Measurements from ENCODE around the gene NCR1. TPM values are rescaled to one million over a fixed set of nuclear protein-coding genes. Genes with fewer than 3 reads are reported as not detected.

The NCR1 gene
- polyA plus RNA-seq, 2 of the 4 experiments (the other 2 are of a cell fraction) = not detected

- Histone ChIP-seq H3K4me3 (no peak within 1 kb of the TSS), H3K27ac (no peak within 1 kb of the TSS), H3K9me3 (peaks cover 5% of the 10 kb centered on the region; the same call in 2 of the 3 replicates), H3K4me2 (no peak within 1 kb of the TSS), H3K4me1 (no peaks in the 10 kb centered on the region)
- 22% methylated on average over 8 of the region's 8 CpGs for WGBS (ENCODE audit: missing lambda C conversion rate)
- ChIA-PET CTCF (interaction anchor here (1.2 to 3.3 kb wide), 2 partner anchors 8 to 15 kb away, joined by 3 to 15 read pairs; no protein-coding TSS in a partner anchor), POLR2A (no interaction called here)
- TF ChIP-seq JUN (IDR thresholded peaks at IDR 0.05) (no peak), GATA3 (IDR thresholded peaks at IDR 0.05; ENCODE audit: borderline replicate concordance) (no peak)
- no peak for ATAC-seq
- DNase-seq (ENCODE audit: low read depth in 1 of 2, low spot score in 1 of 2) = no peak
- FAIRE-seq = no peak
Measured at GRCh38 chr19:54873990-54874389, 32.0 kb upstream of the NCR1 start, which contains the start of gene FCAR. Gene FCAR, plus strand, starts transcription at chr19:54874235. Its CDS starts 55 bp downstream, at chr19:54874290.

GRCh38 chr19:54875506-54875905 is 30.4 kb upstream of the NCR1 start:
- FAIRE-seq (no peak), ATAC-seq (peak in 1 of 2 experiments; percentile 39; a peak in 1 of 6 replicates), DNase-seq (ENCODE audit: low read depth in 1 of 2, low spot score in 1 of 2) (no peak)
- ChIA-PET POLR2A (no interaction called here), CTCF (interaction anchor here (1.2 to 1.5 kb wide), 3 partner anchors 10 to 27 kb away, joined by 3 to 5 read pairs (median 3); no protein-coding TSS in a partner anchor)
- Histone ChIP-seq H3K4me1 (no peaks in the 10 kb centered on the region), H3K9me3 (no peaks in the 10 kb centered on the region; the same call in 2 of the 3 replicates), H3K4me2 (no peak overlapping the region), H3K27ac (no peak overlapping the region), H3K4me3 (no peak overlapping the region)
- WGBS (ENCODE audit: missing lambda C conversion rate) = 17% methylated on average over 2 of the region's 2 CpGs
- TF ChIP-seq NFE2L2 (conservative IDR thresholded peaks at IDR 0.05; ENCODE audit: low read length) (no peak), ZFP36 (IDR thresholded peaks at IDR 0.05; ENCODE audit: borderline replicate concordance, partially characterized antibody) (no peak), EP300 (IDR thresholded peaks at IDR 0.05) (no peak), CHD2 (IDR thresholded peaks at IDR 0.05; ENCODE audit: low read length, partially characterized antibody) (no peak), HDAC2 (IDR thresholded peaks at IDR 0.05) (no peak), TFCP2L1 (CRISPR knock-in tag; IDR thresholded peaks at IDR 0.05) (no peak), ELK1 (IDR thresholded peaks at IDR 0.05; ENCODE audit: low read depth, low read length) (no peak), GATA3 (IDR thresholded peaks at IDR 0.05; ENCODE audit: borderline replicate concordance) (no peak), FOXS1 (CRISPR knock-in tag; IDR thresholded peaks at IDR 0.05) (no peak), EHMT2 (IDR thresholded peaks at IDR 0.05; ENCODE audit: low read depth) (no peak), JUNB (IDR thresholded peaks at IDR 0.05) (no peak), REST (IDR thresholded peaks at IDR 0.05) (no peak), NR3C1 (IDR thresholded peaks at IDR 0.05) (no peak), EHF (CRISPR knock-in tag; IDR thresholded peaks at IDR 0.05) (no peak), FOSB (CRISPR knock-in tag; IDR thresholded peaks at IDR 0.05) (no peak), MAZ (IDR thresholded peaks at IDR 0.05; ENCODE audit: borderline replicate concordance, low read depth, low read length) (no peak), CBX8 (IDR thresholded peaks at IDR 0.05) (no peak), HMGXB4 (CRISPR knock-in tag; IDR thresholded peaks at IDR 0.05; ENCODE audit: borderline replicate concordance) (no peak), HEYL (CRISPR knock-in tag; IDR thresholded peaks at IDR 0.05) (no peak), CHD4 (IDR thresholded peaks at IDR 0.05; ENCODE audit: borderline replicate concordance) (no peak)

Measured in A549 (cell line).